Left ventricle myocardium inferior (tissue), 1 donor: Measurements from ENCODE around the gene ATP11C. TPM values are rescaled to one million over a fixed set of nuclear protein-coding genes. Genes with fewer than 3 reads are reported as not detected.

ENCODE experiments used
- DNase-seq: peaks from one replicate; pipeline ENCODE4 v3.0.0-alpha.2; 2020
- H3K27ac ChIP-seq: fragments of 200-600 bp; replicated peaks from 2 replicates; pipeline ENCODE4 v1.8.0; 2021
- H3K27me3 ChIP-seq: fragments of 200-600 bp; 2 replicates; pipeline ENCODE4 v1.8.0; 2021; ENCODE audit warnings: low read depth
- H3K36me3 ChIP-seq: fragments of 200-600 bp; 2 replicates; pipeline ENCODE4 v1.8.0; 2021
- H3K4me1 ChIP-seq: fragments of 200-600 bp; 2 replicates; pipeline ENCODE4 v1.8.0; 2021
- H3K4me3 ChIP-seq: fragments of 200-600 bp; 2 replicates; pipeline ENCODE4 v1.8.0; 2021; ENCODE audit warnings: mild to moderate bottlenecking, moderate library complexity
- H3K9me3 ChIP-seq: fragments of 200-600 bp; replicated peaks from 2 replicates; pipeline ENCODE4 v1.8.0; 2021
- CTCF ChIP-seq: fragments of 200-600 bp; IDR thresholded peaks from 2 replicates; pipeline ENCODE4 v1.8.0; 2021; ENCODE audit warnings: antibody characterized with exemption, mild to moderate bottlenecking, borderline replicate concordance
- intact Hi-C: fragments of 100-400 bp; cut with micrococcal nuclease; formaldehyde crosslinking; loops from one replicate; pipeline ENCODE4 v1.11.0; 2022
- total RNA-seq: library from RNA; stranded (reverse); fragmentation: NEBNext Ultra II Directional; extraction: Animal tissue kit (Norgen Biotek cat#: 25700); gene quantifications from one replicate; pipeline ENCODE4 v1.2.1, GENCODE V29; 2021
- donor health status: DM: no; HTN: yes; CAD: no; lungs with severe emphysema.

The ATP11C gene
- total RNA-seq, 1 donor from 2014 or later = 3.7 TPM

GRCh38 chrX:139802048-139802447, 130.8 kb downstream of the ATP11C start:
- Histone ChIP-seq H3K27ac (no peak overlapping the region), H3K4me1 (no peaks in the 10 kb centered on the region), H3K4me3 (no peak overlapping the region), H3K36me3 (peaks cover 3% of the 10 kb centered on the region), H3K27me3 (no peaks in the 10 kb centered on the region), H3K9me3 (no peaks in the 10 kb centered on the region)
- no peak for TF ChIP-seq CTCF
- intact Hi-C loops = no loop called here
- DNase-seq = no peak

- H3K4me1 ChIP-seq = no peaks in the 10 kb centered on the region
- intact Hi-C loops = no loop called here
- no peak for TF ChIP-seq CTCF
- H3K27me3 ChIP-seq = no peaks in the 10 kb centered on the region
- H3K4me3 ChIP-seq = no peak overlapping the region
- H3K9me3 ChIP-seq = no peaks in the 10 kb centered on the region
- H3K27ac ChIP-seq = no peak overlapping the region
- H3K36me3 ChIP-seq = peaks cover 3% of the 10 kb centered on the region
- no peak for DNase-seq
Observed at GRCh38 chrX:139801397-139801813, 131.4 kb downstream of the ATP11C start.

- H3K4me1 ChIP-seq = no peaks in the 10 kb centered on the region
- DNase-seq = no peak
- no peak overlapping the region for H3K27ac ChIP-seq
- no peak for TF ChIP-seq CTCF
- intact Hi-C loops = no loop called here
- H3K36me3 ChIP-seq = peaks cover 3% of the 10 kb centered on the region
- H3K9me3 ChIP-seq = no peaks in the 10 kb centered on the region
- no peak overlapping the region for H3K4me3 ChIP-seq
- H3K27me3 ChIP-seq = no peaks in the 10 kb centered on the region
Observed at GRCh38 chrX:139798701-139799100, 134.2 kb downstream of the ATP11C start.

- Histone ChIP-seq H3K9me3 (no peaks in the 10 kb centered on the region), H3K36me3 (no peaks in the 10 kb centered on the region), H3K27ac (no peak overlapping the region), H3K27me3 (no peaks in the 10 kb centered on the region), H3K4me3 (no peak overlapping the region), H3K4me1 (no peaks in the 10 kb centered on the region)
- intact Hi-C loops = no loop called here
- no peak for TF ChIP-seq CTCF
- DNase-seq = no peak
Observed at GRCh38 chrX:139795196-139795595, 137.7 kb downstream of the ATP11C start.

DNA sequence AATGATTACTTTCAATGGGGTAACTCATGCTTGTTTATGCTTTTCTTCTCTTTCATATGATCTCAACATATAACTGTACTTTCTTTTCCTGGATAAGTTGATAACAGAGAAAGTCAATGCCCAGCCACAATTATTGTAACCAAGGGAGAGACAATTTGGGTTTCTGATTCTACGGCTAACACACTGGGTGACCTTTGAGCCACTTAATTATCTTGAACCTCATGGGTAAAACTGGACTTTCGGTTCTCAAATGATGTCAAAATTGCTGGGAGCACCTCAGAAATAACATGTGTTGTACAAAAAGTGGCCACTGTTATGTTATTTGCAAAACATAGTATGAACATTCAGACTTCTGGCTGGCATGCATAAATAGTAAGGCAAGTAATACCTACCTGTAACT, 145.3 kb downstream of the ATP11C start:
- Histone ChIP-seq H3K27me3 (no peaks in the 10 kb centered on the region), H3K9me3 (no peaks in the 10 kb centered on the region), H3K4me3 (no peak overlapping the region), H3K27ac (no peak overlapping the region), H3K36me3 (peaks cover 7% of the 10 kb centered on the region), H3K4me1 (no peaks in the 10 kb centered on the region)
- TF ChIP-seq CTCF = no peak
- intact Hi-C loops = no loop called here
- DNase-seq = no peak

DNA sequence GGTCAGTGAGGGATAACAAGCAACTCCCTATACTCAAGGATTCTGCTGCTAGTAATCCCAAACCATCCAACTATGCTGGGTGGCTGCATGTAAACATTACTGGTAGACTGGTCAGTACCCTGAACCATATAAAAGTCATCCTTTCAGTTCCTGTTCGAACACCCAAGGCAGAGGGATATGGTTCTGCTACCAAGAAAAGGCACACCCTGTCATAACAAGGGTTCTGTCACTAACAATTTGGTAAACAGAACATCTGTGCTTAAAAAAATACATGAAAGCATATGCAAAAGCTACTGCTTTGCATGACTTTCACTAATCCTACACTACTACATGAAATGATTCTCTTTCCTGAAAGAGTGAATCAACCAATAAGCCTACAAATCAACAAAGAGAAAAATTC, 148.0 kb downstream of the ATP11C start:
- DNase-seq = no peak
- H3K4me3 ChIP-seq = no peak overlapping the region
- no peak for TF ChIP-seq CTCF
- H3K27ac ChIP-seq = no peak overlapping the region
- intact Hi-C loops = no loop called here
- H3K4me1 ChIP-seq = no peaks in the 10 kb centered on the region
- no peaks in the 10 kb centered on the region for H3K9me3 ChIP-seq
- no peaks in the 10 kb centered on the region for H3K27me3 ChIP-seq
- H3K36me3 ChIP-seq = peaks cover 7% of the 10 kb centered on the region
